ENCODE data around the gene ANKS6.

GRCh38 chr9:98732091-98732490 is 64.3 kb downstream of the ANKS6 start:
- TF ChIP-seq CTCF (IDR thresholded peaks at IDR 0.05) = no peak
- no peak for TF ChIP-seq POLR2A (IDR thresholded peaks at IDR 0.05)
